Endothelial cell of umbilical vein (primary cell): ENCODE results near the gene RPLP2. TPM values are rescaled to one million over a fixed set of nuclear protein-coding genes. Genes with fewer than 3 reads are reported as not detected.

Source experiments
- BruUV-seq: library from RNA; stranded (reverse); fragments of 400-500 nt; replicated peaks from 2 replicates; lab custom pipeline; 2021; lab: Mats Ljungman, UMichigan
- CTCF ChIA-PET: fragments of 300-600, 350-600 bp; sonication (Branson Sonifier 250); formaldehyde crosslinking; loops from one replicate; lab custom pipeline; 2021; ENCODE audit warnings: antibody characterized with exemption, inconsistent platforms; lab: Charles Lee
- POLR2A ChIA-PET: fragments of 300-600, 350-600 bp; sonication (Branson Sonifier 250); formaldehyde crosslinking; loops from one replicate; lab custom pipeline; 2021; ENCODE audit warnings: antibody characterized with exemption, inconsistent platforms; lab: Charles Lee
- DNase-seq: peaks from one replicate; pipeline ENCODE4 v3.0.0-alpha.2; 2011; ENCODE audit warnings: low read depth, low spot score
- FAIRE-seq: peaks from 2 replicates; lab custom pipeline; 2011; peaks lifted over from hg19 to GRCh38; lab: Jason Lieb, UNC
- H2AFZ ChIP-seq: 2 replicates; pipeline ENCODE4 v1.6.0; 2012; ENCODE audit warnings: low read depth, low read length, control low read depth, inconsistent platforms
- H3K27ac ChIP-seq: 2 replicates; pipeline ENCODE4 v1.5.1; 2011; ENCODE audit warnings: low read depth, mild to moderate bottlenecking, control low read depth, low read length, moderate library complexity; ENCODE audit not compliant: insufficient read depth
- H3K27me3 ChIP-seq, 2 experiments: 2 replicates each; pipeline versions ENCODE4 v1.6.0 to v1.6.1; 2011; ENCODE audit warnings: low read length in 2 of 2, mixed read lengths in 1 of 2; ENCODE audit not compliant: control insufficient read depth in 2 of 2, insufficient read depth in 2 of 2
- H3K36me3 ChIP-seq, 2 experiments: 2 replicates in 1 of 2; 3 replicates in 1 of 2; pipeline ENCODE4 v1.5.1; 2011; ENCODE audit warnings: low read length in 2 of 2, mild to moderate bottlenecking in 1 of 2, moderate library complexity in 1 of 2; ENCODE audit not compliant: control insufficient read depth in 2 of 2, insufficient read depth in 2 of 2; ENCODE audit errors: extremely low read depth in 1 of 2
- H3K4me1 ChIP-seq: 3 replicates; pipeline ENCODE4 v1.5.1; 2011; ENCODE audit warnings: mild to moderate bottlenecking, low read length; ENCODE audit not compliant: control insufficient read depth, insufficient read depth; ENCODE audit errors: extremely low read depth
- H3K4me2 ChIP-seq: 2 replicates; pipeline ENCODE4 v1.6.1; 2011; ENCODE audit warnings: low read length, control low read depth, mixed read lengths; ENCODE audit not compliant: insufficient read depth
- H3K4me3 ChIP-seq, 3 experiments: fragments of 200-600 bp in 1 of 3; sonication (generic), shearing (Covaris generic) in 1 of 3; replicated peaks in 1 of 3; 2 replicates each; pipeline ENCODE4 v1.5.1; 2011 to 2016; ENCODE audit warnings: control low read depth in 3 of 3, low read length in 3 of 3, mild to moderate bottlenecking in 2 of 3, inconsistent platforms in 1 of 3, low read depth in 1 of 3, moderate library complexity in 1 of 3; ENCODE audit not compliant: insufficient read depth in 1 of 3
- H3K79me2 ChIP-seq: 2 replicates; pipeline ENCODE4 v1.6.0; 2012; ENCODE audit warnings: low read length, inconsistent platforms; ENCODE audit not compliant: control insufficient read depth, insufficient read depth
- H3K9ac ChIP-seq: replicated peaks from 2 replicates; pipeline ENCODE3; 2011; ENCODE audit warnings: low read length, control low read depth; ENCODE audit not compliant: insufficient read depth; ENCODE audit errors: extremely low read depth
- H3K9me1 ChIP-seq: replicated peaks from 3 replicates; pipeline ENCODE4 v1.6.0; 2011; ENCODE audit warnings: mild to moderate bottlenecking, low read length; ENCODE audit not compliant: control insufficient read depth, insufficient read depth; ENCODE audit errors: extremely low read depth
- H3K9me3 ChIP-seq: replicated peaks from 2 replicates; pipeline ENCODE4 v1.5.1; 2012; ENCODE audit warnings: low read length, inconsistent platforms; ENCODE audit not compliant: control insufficient read depth, insufficient read depth
- H4K20me1 ChIP-seq: replicated peaks from 2 replicates; pipeline ENCODE3; 2011; ENCODE audit warnings: mild to moderate bottlenecking, low read length; ENCODE audit not compliant: control insufficient read depth, insufficient read depth; ENCODE audit errors: extremely low read depth
- CTCF ChIP-seq, 2 donors: IDR thresholded peaks; 1 replicate in 1 of 2; 2 replicates in 1 of 2; pipeline ENCODE4 v1.5.1; 2011; ENCODE audit warnings: low read length in 2 of 2, mild to moderate bottlenecking in 2 of 2, moderate library complexity in 2 of 2, control low read depth in 1 of 2, inconsistent platforms in 1 of 2, low read depth in 1 of 2; ENCODE audit not compliant: insufficient read depth in 1 of 2; ENCODE audit errors: extremely low read depth in 1 of 2
- EZH2 ChIP-seq: IDR thresholded peaks from 2 replicates; pipeline ENCODE4 v1.6.1; 2012; ENCODE audit warnings: borderline replicate concordance, low read depth, mild to moderate bottlenecking, moderate library complexity, low read length, inconsistent platforms; ENCODE audit not compliant: severe bottlenecking
- FOS ChIP-seq: IDR thresholded peaks from 2 replicates; pipeline ENCODE4 v1.6.1; 2011; ENCODE audit warnings: mild to moderate bottlenecking, low read length, moderate library complexity, borderline replicate concordance; ENCODE audit not compliant: insufficient read depth
- GATA2 ChIP-seq: IDR thresholded peaks from 2 replicates; pipeline ENCODE4 v1.7.0; 2011; ENCODE audit warnings: low read depth, mild to moderate bottlenecking, moderate library complexity, mixed read lengths, low read length; ENCODE audit not compliant: insufficient read length, insufficient read depth
- JUN ChIP-seq: IDR thresholded peaks from 2 replicates; pipeline ENCODE4 v1.6.1; 2011; ENCODE audit warnings: borderline replicate concordance, low read depth; ENCODE audit not compliant: insufficient read length, insufficient read depth
- MYC ChIP-seq: IDR thresholded peaks from one replicate; pipeline ENCODE4 v1.6.1; 2011; ENCODE audit warnings: mild to moderate bottlenecking, low read depth, low read length
- POLR2A ChIP-seq: IDR thresholded peaks from 2 replicates; pipeline ENCODE4 v1.6.1; 2012; ENCODE audit warnings: low read depth, mild to moderate bottlenecking, control low read depth, low read length
- POLR2AphosphoS5 ChIP-seq: IDR thresholded peaks from 2 replicates; pipeline ENCODE4 v1.6.1; 2012; ENCODE audit warnings: low read depth, mild to moderate bottlenecking, control low read depth, low read length, moderate library complexity; ENCODE audit not compliant: insufficient read depth
- dilution Hi-C: fragments of 300-500 bp; cut with MboI; formaldehyde crosslinking; loops from one replicate; pipeline ENCODE4 v1.15.0; 2019; ENCODE audit warnings: low sequenced_read_pairs; ENCODE audit not compliant: extremely low pct_ligation_motif_present
- intact Hi-C: fragments of 100-400 bp; cut with micrococcal nuclease; formaldehyde crosslinking; loops from one replicate; pipeline ENCODE4 v1.10.0; 2022
- polyA plus RNA-seq, 4 experiments: library from polyadenylated mRNA; depleted of rRNA in 3 of 4; stranded (reverse) in 3 of 4; unstranded in 1 of 4; fragments of >200 nt; gene quantifications; 2 replicates each; pipeline versions ENCODE4 v1.2.1 to v1.2.3, GENCODE V29; 2011 to 2012; ENCODE audit warnings: missing spikeins in 1 of 4
- total RNA-seq: library from RNA; stranded (reverse); gene quantifications from 2 replicates; pipeline ENCODE4 v1.2.3, GENCODE V29; 2021
- TF ChIP-seq, protein P1 (sequence below): IDR thresholded peaks from 2 replicates; pipeline ENCODE4 v1.6.1; 2011; ENCODE audit not compliant: insufficient read depth, insufficient read length

Gene RPLP2
- total and polyA plus RNA-seq, 2 donors (not counting 3 experiments of a cell fraction or from before 2014, with no cell fraction given) = 1,579 to 1,739 TPM

- intact Hi-C loops (no loop called here), dilution Hi-C loops (no loop called here)
- POLR2A ChIA-PET = no interaction called here
- H2AFZ ChIP-seq = no peak overlapping the region
- peaks cover 34% of the 10 kb centered on the region for H3K79me2 ChIP-seq
- H3K4me2 ChIP-seq = no peak overlapping the region
- TF ChIP-seq POLR2A (no peak), EZH2 (no peak)
- H3K9me3 ChIP-seq = no peaks in the 10 kb centered on the region
- no peak overlapping the region for H3K27ac ChIP-seq
- CTCF ChIA-PET = no interaction called here
- H3K4me1 ChIP-seq = peaks cover 19% of the 10 kb centered on the region
- no peak for DNase-seq
- no TSS peak for BruUV-seq
- no peaks in the 10 kb centered on the region for H3K36me3 ChIP-seq
- no peak overlapping the region for H3K9ac ChIP-seq
- H3K27me3 ChIP-seq = no peaks in the 10 kb centered on the region
- no peaks in the 10 kb centered on the region for H4K20me1 ChIP-seq
- H3K4me3 ChIP-seq = no peak overlapping the region
- H3K9me1 ChIP-seq = no peaks in the 10 kb centered on the region
- FAIRE-seq = no peak
These were observed 29.7 kb upstream of the RPLP2 start for GRCh38 chr11:779955-780532.

GRCh38 chr11:782264-783174 is 27.2 kb upstream of the RPLP2 start:
- FAIRE-seq = no peak
- Histone ChIP-seq H3K4me2 (no peak overlapping the region), H3K27me3 (no peaks in the 10 kb centered on the region), H3K4me3 (no peak overlapping the region), H4K20me1 (no peaks in the 10 kb centered on the region), H3K9me3 (no peaks in the 10 kb centered on the region), H3K9me1 (no peaks in the 10 kb centered on the region), H3K36me3 (no peaks in the 10 kb centered on the region), H3K4me1 (peaks cover 6% of the 10 kb centered on the region), H2AFZ (no peak overlapping the region), H3K27ac (no peak overlapping the region), H3K79me2 (peaks cover 14% of the 10 kb centered on the region), H3K9ac (no peak overlapping the region)
- ChIA-PET POLR2A (no interaction called here), CTCF (interaction anchor here (1.1 to 1.8 kb wide), 3 partner anchors 7 to 33 kb away, joined by 6 to 9 read pairs (median 6); no protein-coding TSS in a partner anchor)
- intact Hi-C loops (loop anchor here (2.0 kb wide), 1 partner anchor 14 kb away; no protein-coding TSS in a partner anchor), dilution Hi-C loops (no loop called here)
- DNase-seq = no peak
- BruUV-seq = no TSS peak
- TF ChIP-seq GATA2 (no peak), POLR2AphosphoS5 (no peak), CTCF (IDR thresholded peaks at IDR 0.05; ENCODE audit: extremely low read depth in 1 of 2, insufficient read depth in 1 of 2, low read depth in 1 of 2, low read length in 2 of 2) (no peak), JUN (no peak), MYC (no peak), EZH2 (no peak), FOS (no peak), POLR2A (no peak)
- TF ChIP-seq, protein P1, sequence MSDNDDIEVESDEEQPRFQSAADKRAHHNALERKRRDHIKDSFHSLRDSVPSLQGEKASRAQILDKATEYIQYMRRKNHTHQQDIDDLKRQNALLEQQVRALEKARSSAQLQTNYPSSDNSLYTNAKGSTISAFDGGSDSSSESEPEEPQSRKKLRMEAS = no peak
